Type B pancreatic cell (in vitro differentiated cells): ENCODE data around the gene ETV1. TPM values are rescaled to one million over a fixed set of nuclear protein-coding genes. Genes with fewer than 3 reads are reported as not detected.

Source experiments
- DNase-seq: peaks from one replicate; pipeline ENCODE4 v3.0.0; 2021; ENCODE audit warnings: mixed read lengths; ENCODE audit not compliant: unreplicated experiment; ENCODE audit errors: extremely low spot score
- H3K27ac Mint-ChIP-seq: 2 replicates; pipeline ENCODE4 v1.8.0; 2021; ENCODE audit warnings: mild to moderate bottlenecking, mixed read lengths
- H3K27me3 Mint-ChIP-seq: 2 replicates; pipeline ENCODE4 v1.8.0; 2021; ENCODE audit warnings: mixed read lengths
- H3K36me3 Mint-ChIP-seq: 2 replicates; pipeline ENCODE4 v1.8.0; 2021; ENCODE audit warnings: mixed read lengths
- H3K4me1 Mint-ChIP-seq: one replicate; pipeline ENCODE4 v1.8.0; 2021; ENCODE audit warnings: mixed read lengths; ENCODE audit not compliant: unreplicated experiment
- H3K4me3 Mint-ChIP-seq: 2 replicates; pipeline ENCODE4 v1.8.0; 2021; ENCODE audit warnings: mild to moderate bottlenecking, mixed read lengths
- H3K9me3 Mint-ChIP-seq: 2 replicates; pipeline ENCODE4 v1.8.0; 2021; ENCODE audit warnings: mixed read lengths
- total RNA-seq: library from RNA; stranded (reverse); gene quantifications from 2 replicates; pipeline ENCODE4 v1.2.1, GENCODE V29; 2021; ENCODE audit warnings: low replicate concordance
- TF ChIP-seq, protein P1 (sequence below): fragments of 200-600 bp; sonication (generic); conservative IDR thresholded peaks from 2 replicates; pipeline ENCODE4 v1.5.0; 2021; ENCODE audit warnings: antibody characterized with exemption, mild to moderate bottlenecking

Gene ETV1
- total RNA-seq, 1 donor from 2014 or later = 35.6 TPM

DNA sequence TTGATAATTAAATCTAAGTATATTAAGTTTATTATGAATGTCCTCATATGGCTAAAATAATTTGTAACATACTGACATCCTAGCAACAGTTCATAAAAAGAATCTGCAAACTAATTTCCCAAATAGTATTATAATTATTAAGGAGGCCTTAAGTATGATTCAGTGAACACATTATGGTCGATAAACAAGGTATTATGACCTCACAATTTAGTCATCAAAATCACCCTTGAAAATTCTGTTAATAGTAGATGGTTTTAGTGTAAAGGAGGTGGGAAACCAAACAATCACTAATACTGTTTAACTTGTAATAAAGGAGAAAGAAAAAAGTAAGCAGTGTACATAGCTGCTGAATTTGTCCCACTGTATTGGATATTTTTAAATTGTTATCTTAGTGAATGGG lies 2.1 kb downstream of the ETV1 start:
- DNase-seq = no peak
- TF ChIP-seq, protein P1, sequence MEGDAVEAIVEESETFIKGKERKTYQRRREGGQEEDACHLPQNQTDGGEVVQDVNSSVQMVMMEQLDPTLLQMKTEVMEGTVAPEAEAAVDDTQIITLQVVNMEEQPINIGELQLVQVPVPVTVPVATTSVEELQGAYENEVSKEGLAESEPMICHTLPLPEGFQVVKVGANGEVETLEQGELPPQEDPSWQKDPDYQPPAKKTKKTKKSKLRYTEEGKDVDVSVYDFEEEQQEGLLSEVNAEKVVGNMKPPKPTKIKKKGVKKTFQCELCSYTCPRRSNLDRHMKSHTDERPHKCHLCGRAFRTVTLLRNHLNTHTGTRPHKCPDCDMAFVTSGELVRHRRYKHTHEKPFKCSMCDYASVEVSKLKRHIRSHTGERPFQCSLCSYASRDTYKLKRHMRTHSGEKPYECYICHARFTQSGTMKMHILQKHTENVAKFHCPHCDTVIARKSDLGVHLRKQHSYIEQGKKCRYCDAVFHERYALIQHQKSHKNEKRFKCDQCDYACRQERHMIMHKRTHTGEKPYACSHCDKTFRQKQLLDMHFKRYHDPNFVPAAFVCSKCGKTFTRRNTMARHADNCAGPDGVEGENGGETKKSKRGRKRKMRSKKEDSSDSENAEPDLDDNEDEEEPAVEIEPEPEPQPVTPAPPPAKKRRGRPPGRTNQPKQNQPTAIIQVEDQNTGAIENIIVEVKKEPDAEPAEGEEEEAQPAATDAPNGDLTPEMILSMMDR = no peak
- Mint-ChIP-seq H3K9me3 (no peaks in the 10 kb centered on the region), H3K4me3 (no peak overlapping the region), H3K36me3 (peaks cover 4% of the 10 kb centered on the region), H3K27ac (no peak overlapping the region), H3K27me3 (no peaks in the 10 kb centered on the region), H3K4me1 (peaks cover 13% of the 10 kb centered on the region)

DNA sequence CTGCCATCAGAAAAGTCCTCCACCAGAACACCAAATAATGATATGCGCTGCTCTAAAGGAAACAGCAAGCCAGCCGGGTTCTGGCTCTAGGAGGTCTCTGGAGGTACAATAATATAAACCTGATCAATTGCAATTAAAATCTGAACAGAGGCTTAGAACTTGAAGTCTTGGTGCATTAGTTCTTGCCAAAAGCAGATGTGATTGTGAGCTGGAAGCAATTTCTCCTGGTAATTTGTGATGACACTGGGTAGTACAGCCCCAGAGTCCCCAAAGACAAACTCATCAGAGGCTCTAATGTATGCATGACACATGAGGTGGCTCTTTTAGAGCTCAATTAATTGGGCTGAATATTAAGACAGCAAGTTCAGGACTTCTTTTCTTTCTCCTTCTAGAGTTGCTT lies 3.3 kb downstream of the ETV1 start:
- no peaks in the 10 kb centered on the region for H3K9me3 Mint-ChIP-seq
- peaks cover 4% of the 10 kb centered on the region for H3K36me3 Mint-ChIP-seq
- no peak for DNase-seq
- H3K27ac Mint-ChIP-seq = peak overlapping the region; percentile 8
- H3K4me1 Mint-ChIP-seq = peaks cover 15% of the 10 kb centered on the region
- H3K27me3 Mint-ChIP-seq = no peaks in the 10 kb centered on the region
- H3K4me3 Mint-ChIP-seq = peak overlapping the region; percentile 78
- TF ChIP-seq, protein P1 = no peak

DNA sequence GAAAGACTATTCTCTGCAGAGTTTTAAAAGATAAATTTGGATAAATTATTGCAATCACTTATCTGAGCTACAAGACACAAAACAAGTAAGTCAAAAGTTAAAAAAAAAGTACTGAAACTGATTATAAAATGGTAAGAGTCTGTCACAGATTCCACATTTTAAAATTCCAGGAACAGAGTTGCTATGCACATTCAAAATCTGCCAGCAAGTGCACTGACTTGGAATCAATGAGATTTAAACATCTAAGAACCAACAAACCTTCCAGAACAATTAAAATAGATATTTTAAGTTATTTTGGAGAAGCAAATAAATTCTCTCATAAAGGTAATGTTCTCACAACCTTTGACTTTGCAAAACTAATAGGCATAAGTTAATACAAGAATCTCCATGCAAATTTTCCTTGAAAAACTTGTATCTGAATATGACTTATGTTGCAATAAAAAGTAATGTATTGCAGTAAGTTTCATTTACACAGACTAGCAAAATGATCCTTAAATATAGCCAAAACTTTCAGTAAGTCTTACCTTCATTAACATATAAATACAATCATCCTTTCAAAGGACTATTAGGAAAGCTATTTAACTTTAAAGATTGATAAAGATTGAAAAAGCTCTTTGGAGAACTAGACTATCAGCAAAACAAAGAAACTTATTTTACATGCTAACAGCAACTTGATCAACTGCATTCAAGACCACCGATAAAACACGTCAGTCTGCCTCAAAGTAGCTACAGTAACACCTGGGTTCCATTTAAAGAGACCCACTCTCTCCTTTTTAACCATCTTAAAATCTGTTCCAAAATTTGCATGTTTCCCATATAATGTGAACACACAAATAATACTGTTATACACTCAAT lies 4.4 kb downstream of the ETV1 start:
- Mint-ChIP-seq H3K36me3 (peaks cover 4% of the 10 kb centered on the region), H3K4me1 (peaks cover 23% of the 10 kb centered on the region), H3K9me3 (no peaks in the 10 kb centered on the region), H3K4me3 (peak overlapping the region; percentile 78), H3K27me3 (no peaks in the 10 kb centered on the region), H3K27ac (no peak overlapping the region)
- TF ChIP-seq, protein P1 = no peak
- DNase-seq = no peak

DNA sequence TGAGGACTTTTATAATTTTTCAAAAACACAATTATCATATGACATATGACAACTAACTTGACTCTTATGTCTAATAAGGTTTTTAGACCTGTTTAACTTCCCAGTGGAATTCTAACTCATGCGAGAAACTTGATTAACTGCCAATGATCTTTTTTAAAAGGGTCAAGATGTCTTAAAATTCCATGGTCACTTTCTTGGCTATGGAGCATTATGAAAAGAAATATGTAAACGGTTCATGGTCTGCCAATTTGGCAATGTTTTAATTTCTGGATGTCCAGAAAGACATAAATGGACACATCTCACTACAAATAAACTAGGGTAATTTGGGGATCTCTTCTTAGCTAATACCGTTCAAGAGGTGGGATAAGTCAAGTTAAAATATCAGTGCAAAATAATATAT lies 5.4 kb downstream of the ETV1 start:
- TF ChIP-seq, protein P1 = no peak
- Mint-ChIP-seq H3K4me3 (no peak overlapping the region), H3K9me3 (no peaks in the 10 kb centered on the region), H3K36me3 (peaks cover 4% of the 10 kb centered on the region), H3K4me1 (peaks cover 28% of the 10 kb centered on the region), H3K27me3 (no peaks in the 10 kb centered on the region), H3K27ac (no peak overlapping the region)
- DNase-seq = no peak

DNA sequence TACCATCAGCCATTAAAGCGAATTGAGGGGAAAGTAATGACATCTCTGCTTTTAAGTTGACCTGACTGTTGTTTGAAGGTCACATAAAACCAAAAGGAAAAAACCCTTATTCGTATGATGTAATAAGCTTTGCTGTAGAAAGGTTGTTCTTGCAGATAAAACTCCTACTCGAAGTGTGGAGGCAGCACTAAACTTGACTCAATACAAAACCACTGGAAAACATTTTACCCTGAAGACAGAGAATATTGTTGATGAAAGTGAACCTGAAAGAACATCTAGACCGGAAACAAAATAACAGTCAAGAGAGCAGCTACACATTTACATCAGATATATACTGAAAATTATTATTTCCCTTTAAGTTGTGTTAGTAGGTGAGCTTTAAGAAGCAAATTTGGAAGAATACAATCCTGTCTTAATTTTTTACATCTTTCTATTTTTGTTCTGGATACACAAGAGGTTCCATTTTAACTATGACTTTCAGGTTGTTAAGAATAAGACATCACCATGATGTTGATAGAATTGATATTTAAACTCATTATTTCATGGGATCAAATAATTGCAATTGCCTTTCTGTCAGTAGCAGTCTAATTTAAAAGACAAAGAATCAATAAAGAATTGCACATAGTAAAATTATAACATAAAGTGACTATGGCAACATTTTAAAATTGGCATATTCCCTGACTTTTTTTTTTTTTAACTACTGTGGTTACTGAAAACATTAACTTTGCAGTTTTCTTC lies 6.4 kb downstream of the ETV1 start:
- TF ChIP-seq, protein P1 = no peak
- H3K27ac Mint-ChIP-seq = no peak overlapping the region
- peaks cover 28% of the 10 kb centered on the region for H3K4me1 Mint-ChIP-seq
- no peak overlapping the region for H3K4me3 Mint-ChIP-seq
- no peak for DNase-seq
- H3K36me3 Mint-ChIP-seq = peaks cover 4% of the 10 kb centered on the region
- no peaks in the 10 kb centered on the region for H3K27me3 Mint-ChIP-seq
- H3K9me3 Mint-ChIP-seq = no peaks in the 10 kb centered on the region
